Uterus (tissue), 2 donors: ENCODE measurements around the gene PRSS35.

Source experiments
- POLR2A ChIP-seq, 2 donors: fragments of 450-650 bp; IDR thresholded peaks; one replicate each; pipeline ENCODE4 v1.6.1; 2016; ENCODE audit warnings: antibody characterized with exemption in 2 of 2, mild to moderate bottlenecking in 1 of 2, moderate library complexity in 1 of 2
- TF ChIP-seq, protein P1 (sequence below), 4 experiments: fragments of 200-600 bp in 2 of 4; fragments of 450-650 bp in 2 of 4; sonication (generic) in 2 of 4; IDR thresholded peaks; one replicate each; pipeline ENCODE4 v1.5.1; 2016 to 2019; ENCODE audit warnings: antibody characterized with exemption in 4 of 4, mild to moderate bottlenecking in 2 of 4, moderate library complexity in 1 of 4

DNA sequence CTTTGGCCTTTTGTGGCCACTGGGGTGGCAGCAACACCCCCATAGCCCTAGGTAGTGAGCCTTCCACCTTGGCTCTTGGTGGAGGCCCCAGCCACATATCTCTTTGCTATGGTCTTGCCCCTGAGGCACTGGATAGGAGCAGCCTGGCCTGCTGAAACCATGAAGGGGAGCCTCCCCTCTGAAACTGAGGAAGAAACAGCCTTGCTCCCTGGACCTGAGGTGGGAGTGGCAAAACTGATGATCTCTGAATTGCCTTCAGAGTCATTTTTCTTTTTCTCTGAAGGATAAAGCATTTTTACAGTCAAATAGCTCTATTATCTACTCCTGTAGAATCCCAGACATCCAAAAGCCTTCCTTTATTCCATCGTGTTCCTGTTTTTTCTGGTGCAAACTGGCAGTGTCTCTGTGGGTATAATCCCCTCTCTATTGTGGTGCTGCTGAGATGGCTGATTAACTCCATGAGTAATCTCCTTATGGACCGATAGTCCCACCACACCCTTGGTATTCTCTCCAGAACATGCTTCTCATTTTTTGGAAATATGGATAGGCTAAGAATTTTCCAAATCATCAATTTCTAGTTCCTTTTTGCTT, 22.0 kb upstream of the PRSS35 start:
- TF ChIP-seq, protein P1, sequence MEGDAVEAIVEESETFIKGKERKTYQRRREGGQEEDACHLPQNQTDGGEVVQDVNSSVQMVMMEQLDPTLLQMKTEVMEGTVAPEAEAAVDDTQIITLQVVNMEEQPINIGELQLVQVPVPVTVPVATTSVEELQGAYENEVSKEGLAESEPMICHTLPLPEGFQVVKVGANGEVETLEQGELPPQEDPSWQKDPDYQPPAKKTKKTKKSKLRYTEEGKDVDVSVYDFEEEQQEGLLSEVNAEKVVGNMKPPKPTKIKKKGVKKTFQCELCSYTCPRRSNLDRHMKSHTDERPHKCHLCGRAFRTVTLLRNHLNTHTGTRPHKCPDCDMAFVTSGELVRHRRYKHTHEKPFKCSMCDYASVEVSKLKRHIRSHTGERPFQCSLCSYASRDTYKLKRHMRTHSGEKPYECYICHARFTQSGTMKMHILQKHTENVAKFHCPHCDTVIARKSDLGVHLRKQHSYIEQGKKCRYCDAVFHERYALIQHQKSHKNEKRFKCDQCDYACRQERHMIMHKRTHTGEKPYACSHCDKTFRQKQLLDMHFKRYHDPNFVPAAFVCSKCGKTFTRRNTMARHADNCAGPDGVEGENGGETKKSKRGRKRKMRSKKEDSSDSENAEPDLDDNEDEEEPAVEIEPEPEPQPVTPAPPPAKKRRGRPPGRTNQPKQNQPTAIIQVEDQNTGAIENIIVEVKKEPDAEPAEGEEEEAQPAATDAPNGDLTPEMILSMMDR (IDR thresholded peaks at IDR 0.05): no peak
- no peak for TF ChIP-seq POLR2A (IDR thresholded peaks at IDR 0.05)
